ENCODE results near the gene B3GLCT. TPM values are rescaled to one million over a fixed set of nuclear protein-coding genes. Genes with fewer than 3 reads are reported as not detected.
A peak's percentile ranks its signal among the peaks of the same experiment; 100 is the strongest.

Gene B3GLCT
- total RNA-seq, 1 experiment from 2014 or later = 1.7 TPM

DNA sequence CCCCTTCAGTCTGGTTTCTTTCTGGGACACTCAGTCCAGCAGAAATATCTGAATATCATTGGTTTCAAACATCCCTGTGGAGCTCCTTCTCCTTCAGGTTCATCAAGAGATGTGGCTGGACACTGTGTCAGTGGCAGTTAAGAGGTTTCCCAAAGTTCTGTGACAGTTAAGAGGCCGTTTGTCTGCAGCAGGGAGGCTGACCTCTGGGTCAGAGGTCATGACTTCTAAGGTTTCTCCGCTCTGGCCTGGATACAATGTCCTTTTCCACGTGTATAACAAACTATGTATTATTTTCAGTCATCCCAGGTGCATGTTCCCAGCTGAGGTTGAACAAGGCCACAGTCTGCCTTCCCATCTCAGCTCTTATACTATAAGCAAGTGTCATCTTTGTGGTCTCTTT is 174.9 kb downstream of the B3GLCT start:
- ChIA-PET POLR2A (no interaction called here), CTCF (interaction anchor here (0.6 to 0.9 kb wide), 3 partner anchors 15 to 39 kb away, joined by 3 read pairs; no protein-coding TSS in a partner anchor)
- TF ChIP-seq CTCF (IDR thresholded peaks at IDR 0.05; ENCODE audit: unreplicated experiment) = no peak
- no peak overlapping the region for H3K4me3 Mint-ChIP-seq (ENCODE audit: unreplicated experiment)
- intact Hi-C loops (cut with micrococcal nuclease) = no loop called here
- H3K36me3 Mint-ChIP-seq (ENCODE audit: insufficient read depth, unreplicated experiment) = no peaks in the 10 kb centered on the region
- DNase-seq (ENCODE audit: unreplicated experiment) = no peak
- no peak overlapping the region for H3K27ac Mint-ChIP-seq (ENCODE audit: low read depth, unreplicated experiment)
- no peaks in the 10 kb centered on the region for H3K27me3 Mint-ChIP-seq (ENCODE audit: insufficient read depth, unreplicated experiment)
- peaks cover 6% of the 10 kb centered on the region for H3K4me1 Mint-ChIP-seq (ENCODE audit: insufficient read depth, unreplicated experiment)
- BruUV-seq (replicated peaks) = no TSS peak
- H3K9me3 Mint-ChIP-seq (ENCODE audit: unreplicated experiment) = no peaks in the 10 kb centered on the region

GRCh38 chr13:31377946-31378345 is 178.2 kb downstream of the B3GLCT start:
- H3K4me3 Mint-ChIP-seq (ENCODE audit: unreplicated experiment) = no peak overlapping the region
- no peaks in the 10 kb centered on the region for H3K36me3 Mint-ChIP-seq (ENCODE audit: insufficient read depth, unreplicated experiment)
- ChIA-PET POLR2A (no interaction called here), CTCF (interaction anchor here (0.6 kb wide), 2 partner anchors 765 to 1626 kb away, joined by 3 read pairs; no protein-coding TSS in a partner anchor)
- peak; percentile 4 for DNase-seq (ENCODE audit: unreplicated experiment)
- BruUV-seq (replicated peaks) = no TSS peak
- H3K4me1 Mint-ChIP-seq (ENCODE audit: insufficient read depth, unreplicated experiment) = peaks cover 6% of the 10 kb centered on the region
- no peak for TF ChIP-seq CTCF (IDR thresholded peaks at IDR 0.05; ENCODE audit: unreplicated experiment)
- no peak overlapping the region for H3K27ac Mint-ChIP-seq (ENCODE audit: low read depth, unreplicated experiment)
- H3K27me3 Mint-ChIP-seq (ENCODE audit: insufficient read depth, unreplicated experiment) = no peaks in the 10 kb centered on the region
- intact Hi-C loops (cut with micrococcal nuclease) = no loop called here
- H3K9me3 Mint-ChIP-seq (ENCODE audit: unreplicated experiment) = no peaks in the 10 kb centered on the region

- POLR2A ChIA-PET = no interaction called here
These were observed 180.9 kb downstream of the B3GLCT start for GRCh38 chr13:31380715-31381114.

More at GRCh38 chr13:31380715-31381114, 180.9 kb downstream of the B3GLCT start:
- no TSS peak for BruUV-seq (replicated peaks)
- no peak for DNase-seq (ENCODE audit: unreplicated experiment)
- CTCF ChIA-PET = no interaction called here
- Mint-ChIP-seq H3K27ac (ENCODE audit: low read depth, unreplicated experiment) (no peak overlapping the region), H3K27me3 (ENCODE audit: insufficient read depth, unreplicated experiment) (no peaks in the 10 kb centered on the region), H3K36me3 (ENCODE audit: insufficient read depth, unreplicated experiment) (no peaks in the 10 kb centered on the region), H3K4me3 (ENCODE audit: unreplicated experiment) (no peak overlapping the region), H3K9me3 (ENCODE audit: unreplicated experiment) (no peaks in the 10 kb centered on the region), H3K4me1 (ENCODE audit: insufficient read depth, unreplicated experiment) (peaks cover 9% of the 10 kb centered on the region)
- intact Hi-C loops (cut with micrococcal nuclease) = no loop called here
- no peak for TF ChIP-seq CTCF (IDR thresholded peaks at IDR 0.05; ENCODE audit: unreplicated experiment)

Other genes starting within 250 kb of the B3GLCT start
- gene HSPH1, start 38.1 kb upstream of the B3GLCT start, total RNA-seq (2022) = 67.8 and 71.8 TPM in 2 replicates

Data from MCF 10A (cell line).